T-cell (primary cell): ENCODE data around the gene INTS6. TPM values are rescaled to one million over a fixed set of nuclear protein-coding genes. Genes with fewer than 3 reads are reported as not detected.

ENCODE experiments used
- ATAC-seq, 4 experiments: fragments of 200-7000 bp in 3 of 4; fragments of 150-1000 bp in 1 of 4; cut with Tn5 transposase; replicated peaks in 1 of 4; 1 replicate in 3 of 4; 2 replicates in 1 of 4; pipeline ENCODE4 v1.10.0; 2021; ENCODE audit warnings: moderate library complexity in 3 of 4, mild to moderate bottlenecking in 2 of 4, moderate number of reproducible peaks in 1 of 4
- CTCF ChIA-PET, 2 donors: fragments of 300-600 bp; sonication (Branson Sonifier 250); formaldehyde crosslinking; loops; one replicate each; lab custom pipeline; 2022; ENCODE audit warnings: antibody characterized with exemption in 2 of 2; lab: Charles Lee
- POLR2A ChIA-PET, 2 donors: fragments of 300-600 bp; sonication (Branson Sonifier 250); formaldehyde crosslinking; loops; one replicate each; lab custom pipeline; 2022; ENCODE audit warnings: antibody characterized with exemption in 2 of 2; lab: Charles Lee
- DNase-seq, 35 experiments: peaks; one replicate each; pipeline versions ENCODE4 v3.0.0 to v3.0.0-alpha.2; 2013 to 2023
- H3K27ac ChIP-seq: one replicate; pipeline ENCODE4 v1.5.1; 2013; ENCODE audit warnings: low read length
- H3K27me3 ChIP-seq, 2 experiments: replicated peaks in 1 of 2; 1 replicate in 1 of 2; 2 replicates in 1 of 2; pipeline versions ENCODE4 v1.6.1 to v1.7.0; 2013; ENCODE audit warnings: low read length in 1 of 2, mixed read lengths in 1 of 2; ENCODE audit not compliant: control insufficient read depth in 2 of 2, insufficient read depth in 2 of 2; ENCODE audit errors: extremely low read depth in 1 of 2
- H3K36me3 ChIP-seq, 2 donors: 1 replicate in 1 of 2; 2 replicates in 1 of 2; pipeline versions ENCODE4 v1.6.1 to v1.7.0; 2013; ENCODE audit warnings: low read length in 1 of 2; ENCODE audit not compliant: control insufficient read depth in 2 of 2, insufficient read depth in 1 of 2; ENCODE audit errors: extremely low read depth in 1 of 2
- H3K4me1 ChIP-seq, 2 experiments: 1 replicate in 1 of 2; 2 replicates in 1 of 2; pipeline versions ENCODE4 v1.6.1 to v1.7.0; 2013; ENCODE audit warnings: low read length in 2 of 2, mixed read lengths in 1 of 2; ENCODE audit not compliant: insufficient read depth in 2 of 2, control insufficient read depth in 1 of 2; ENCODE audit errors: extremely low read depth in 1 of 2
- H3K4me3 ChIP-seq, 2 donors: 1 replicate in 1 of 2; 2 replicates in 1 of 2; pipeline versions ENCODE4 v1.5.1 to v1.7.0; 2013; ENCODE audit warnings: mild to moderate bottlenecking in 2 of 2, low read length in 1 of 2, moderate library complexity in 1 of 2; ENCODE audit not compliant: control insufficient read depth in 1 of 2; ENCODE audit errors: extremely low read depth in 1 of 2
- H3K9me3 ChIP-seq: 2 replicates; pipeline ENCODE4 v1.7.0; 2013
- H3K27ac Mint-ChIP-seq, 2 donors: one replicate each; pipeline ENCODE4 v1.8.0; 2020 to 2021; ENCODE audit warnings: mild to moderate bottlenecking in 2 of 2, mixed read lengths in 2 of 2
- H3K27me3 Mint-ChIP-seq, 2 donors: one replicate each; pipeline ENCODE4 v1.8.0; 2021 to 2022; ENCODE audit warnings: mixed read lengths in 2 of 2
- H3K36me3 Mint-ChIP-seq: one replicate; pipeline ENCODE4 v1.8.0; 2021; ENCODE audit warnings: mixed read lengths
- H3K4me1 Mint-ChIP-seq, 3 donors: one replicate each; pipeline ENCODE4 v1.8.0; 2020 to 2022; ENCODE audit warnings: mixed read lengths in 3 of 3, mild to moderate bottlenecking in 1 of 3
- H3K4me3 Mint-ChIP-seq, 3 donors: one replicate each; pipeline ENCODE4 v1.8.0; 2020 to 2022; ENCODE audit warnings: mild to moderate bottlenecking in 3 of 3, mixed read lengths in 3 of 3, moderate library complexity in 3 of 3
- H3K9me3 Mint-ChIP-seq, 3 donors: one replicate each; pipeline ENCODE4 v1.8.0; 2020 to 2022; ENCODE audit warnings: mixed read lengths in 3 of 3
- WGBS: methylation state at CpG from one replicate; pipeline ENCODE4 v1.1.5; 2013; ENCODE audit warnings: missing lambda C conversion rate; ENCODE audit not compliant: insufficient coverage; 5-methylcytosine and 5-hydroxymethylcytosine counted together
- total RNA-seq, 35 experiments: library from RNA in 6 of 35; stranded (reverse) in 6 of 35; fragments of 120-200 nt in 1 of 35; gene quantifications; one replicate each; pipeline versions ENCODE4 v1.2.1 to v1.2.4 and lab custom pipeline; 2013 to 2026

The INTS6 gene
- total RNA-seq, 5 donors from 2014 or later (not counting 1 experiment from before 2014, with no cell fraction given): 50.0 to 77.9 (median 58.7) TPM

GRCh38 chr13:51311957-51312520, 140.8 kb downstream of the INTS6 start:
- ChIA-PET POLR2A (no interaction called here), CTCF (interaction anchor here in 1 of 2 donors (0.6 kb wide), 1 partner anchor 254 kb away, joined by 7 read pairs; no protein-coding TSS in a partner anchor)
- H3K36me3 Mint-ChIP-seq: no peaks in the 10 kb centered on the region
- H3K4me3 Mint-ChIP-seq: no peak overlapping the region
- DNase-seq (no peak), ATAC-seq (no peak)
- H3K27me3 ChIP-seq: peaks cover 0 to 9% of the 10 kb centered on the region in 2 experiments
- H3K4me1 Mint-ChIP-seq: no peaks in the 10 kb centered on the region
- H3K27ac ChIP-seq: no peak overlapping the region
- WGBS: 76% methylated on average over 3 of the region's 5 CpGs
- H3K9me3 ChIP-seq: no peaks in the 10 kb centered on the region
- no peaks in the 10 kb centered on the region for H3K4me1 ChIP-seq
- H3K27ac Mint-ChIP-seq: no peak overlapping the region
- no peaks in the 10 kb centered on the region for H3K36me3 ChIP-seq
- H3K9me3 Mint-ChIP-seq: no peaks in the 10 kb centered on the region
- peaks cover 10 to 12% of the 10 kb centered on the region in 2 donors for H3K27me3 Mint-ChIP-seq
- no peak overlapping the region for H3K4me3 ChIP-seq

Other genes with a start within 250 kb of the INTS6 start
- gene FAM124A, start 230.6 kb downstream of the INTS6 start, total RNA-seq: under 1 TPM in 1 of 5 donors, not detected in 4; 0.09 TPM
- gene SERPINE3, start 113.3 kb downstream of the INTS6 start, total RNA-seq: not detected
- 10 to 100 TPM; 18.2 to 28.3 (median 20.0) TPM for gene WDFY2, start 131.4 kb upstream of the INTS6 start, total RNA-seq